Smooth muscle cell (in vitro differentiated cells): ENCODE measurements around the gene DDAH2. TPM values are rescaled to one million over a fixed set of nuclear protein-coding genes. Genes with fewer than 3 reads are reported as not detected.

Source experiments
- DNase-seq: peaks from one replicate; lab custom pipeline; 2025; ENCODE audit not compliant: unreplicated experiment; lab: John Stamatoyannopoulos, UW
- H2AFZ ChIP-seq: fragments of 200-600 bp; sonication (generic); 2 replicates; pipeline ENCODE4 v1.6.0; 2016; ENCODE audit warnings: antibody characterized with exemption, low read depth, mild to moderate bottlenecking
- H3F3A ChIP-seq: fragments of 200-600 bp; sonication (generic); 2 replicates; pipeline ENCODE4 v1.6.0; 2017; ENCODE audit warnings: antibody characterized with exemption, low read depth
- H3K27ac ChIP-seq: fragments of 200-600 bp; sonication (generic); 2 replicates; pipeline ENCODE4 v1.5.1; 2016; ENCODE audit warnings: low read depth, mild to moderate bottlenecking
- H3K27me3 ChIP-seq: fragments of 200-600 bp; sonication (generic); 2 replicates; pipeline ENCODE4 v1.6.1; 2016; ENCODE audit warnings: low read depth, mild to moderate bottlenecking
- H3K36me3 ChIP-seq: fragments of 200-600 bp; sonication (generic); 2 replicates; pipeline ENCODE4 v1.5.1; 2016; ENCODE audit warnings: low read depth
- H3K4me1 ChIP-seq: fragments of 200-600 bp; sonication (generic); 2 replicates; pipeline ENCODE4 v1.5.1; 2016; ENCODE audit warnings: low read depth
- H3K4me2 ChIP-seq: fragments of 200-600 bp; sonication (generic); 2 replicates; pipeline ENCODE4 v1.6.0; 2016; ENCODE audit warnings: mild to moderate bottlenecking
- H3K4me3 ChIP-seq: fragments of 200-600 bp; sonication (generic); 2 replicates; pipeline ENCODE4 v1.5.1; 2016; ENCODE audit warnings: mild to moderate bottlenecking
- H3K79me2 ChIP-seq: fragments of 200-600 bp; sonication (generic); 2 replicates; pipeline ENCODE4 v1.6.0; 2016; ENCODE audit warnings: low read depth, mild to moderate bottlenecking
- H3K9ac ChIP-seq: fragments of 200-600 bp; sonication (generic); 2 replicates; pipeline ENCODE4 v1.6.0; 2016; ENCODE audit warnings: low read depth
- H3K9me3 ChIP-seq: fragments of 200-600 bp; sonication (generic); replicated peaks from 2 replicates; pipeline ENCODE4 v1.5.1; 2016; ENCODE audit warnings: low read depth
- H4K20me1 ChIP-seq: fragments of 200-600 bp; sonication (generic); 2 replicates; pipeline ENCODE4 v1.6.0; 2016; ENCODE audit warnings: low read depth
- CTCF ChIP-seq: fragments of 200-600 bp; sonication (generic); IDR thresholded peaks from 2 replicates; pipeline ENCODE4 v1.5.1; 2017; ENCODE audit warnings: borderline replicate concordance, mild to moderate bottlenecking, antibody characterized with exemption; ENCODE audit not compliant: insufficient read depth, poor library complexity, severe bottlenecking
- WGBS: methylation state at CpG from one replicate; pipeline ENCODE4 v1.1.7; 2016; ENCODE audit warnings: low lambda C conversion rate; 5-methylcytosine and 5-hydroxymethylcytosine counted together
- polyA plus RNA-seq: library from polyadenylated mRNA; unstranded; fragments of >200 nt; fragmentation: Nextera tagmentation; extraction: Ambion mirVana; gene quantifications from 2 replicates; pipeline ENCODE4 v1.2.1, GENCODE V29; 2016
- total RNA-seq: library from RNA; depleted of rRNA; stranded (reverse); fragments of >200 nt; gene quantifications from 2 replicates; pipeline ENCODE4 v1.2.3, GENCODE V29; 2014

The DDAH2 gene
- total and polyA plus RNA-seq, 2 experiments from 2014 or later, result 104 to 134 TPM

- H3K36me3 ChIP-seq, result no peaks in the 10 kb centered on the region
- H3K27ac ChIP-seq, result peak overlapping the region; percentile 84
- DNase-seq, result no peak
- no peak for TF ChIP-seq CTCF
- peaks cover 43% of the 10 kb centered on the region for H3K4me1 ChIP-seq
- no peaks in the 10 kb centered on the region for H3K27me3 ChIP-seq
- H3F3A ChIP-seq, result peaks cover 60% of the 10 kb centered on the region
- H2AFZ ChIP-seq, result no peak overlapping the region
- H4K20me1 ChIP-seq, result peaks cover 45% of the 10 kb centered on the region
- H3K9me3 ChIP-seq, result no peaks in the 10 kb centered on the region
- H3K9ac ChIP-seq, result peak overlapping the region; percentile 89
- 0% methylated on average over 2 of the region's 2 CpGs for WGBS
- H3K4me3 ChIP-seq, result peak overlapping the region; percentile 99
- H3K79me2 ChIP-seq, result peaks cover 47% of the 10 kb centered on the region
- peak overlapping the region; percentile 100 for H3K4me2 ChIP-seq
Measured at GRCh38 chr6:31734247-31734820, 5.2 kb upstream of the DDAH2 start.

GRCh38 chr6:31733734-31734133 lies 4.6 kb upstream of the DDAH2 start:
- Histone ChIP-seq H3K4me2 (peak overlapping the region; percentile 100), H3K9ac (peak overlapping the region; percentile 89), H4K20me1 (peaks cover 49% of the 10 kb centered on the region), H3K9me3 (no peaks in the 10 kb centered on the region), H3K79me2 (peaks cover 51% of the 10 kb centered on the region), H3K27ac (peak overlapping the region; percentile 84), H3K27me3 (no peaks in the 10 kb centered on the region), H3K4me1 (peaks cover 42% of the 10 kb centered on the region), H3K36me3 (no peaks in the 10 kb centered on the region), H2AFZ (no peak overlapping the region), H3F3A (peaks cover 60% of the 10 kb centered on the region), H3K4me3 (peak overlapping the region; percentile 99)
- no peak for TF ChIP-seq CTCF
- DNase-seq, result no peak
- WGBS, result 94% methylated on average over 4 of the region's 4 CpGs

GRCh38 chr6:31732029-31732428 lies 2.9 kb upstream of the DDAH2 start:
- Histone ChIP-seq H3K4me2 (no peak overlapping the region), H3K9ac (no peak overlapping the region), H4K20me1 (peaks cover 56% of the 10 kb centered on the region), H3K36me3 (no peaks in the 10 kb centered on the region), H3K27me3 (no peaks in the 10 kb centered on the region), H3K4me3 (no peak overlapping the region), H3K4me1 (peaks cover 28% of the 10 kb centered on the region), H2AFZ (no peak overlapping the region), H3K27ac (peak overlapping the region; percentile 35), H3K79me2 (peaks cover 53% of the 10 kb centered on the region), H3K9me3 (no peaks in the 10 kb centered on the region), H3F3A (peaks cover 56% of the 10 kb centered on the region)
- DNase-seq, result no peak
- TF ChIP-seq CTCF, result no peak
- 97% methylated on average over 3 of the region's 3 CpGs for WGBS

GRCh38 chr6:31730631-31731086 lies 1.6 kb upstream of the DDAH2 start:
- Histone ChIP-seq H3K9ac (no peak overlapping the region), H4K20me1 (peaks cover 56% of the 10 kb centered on the region), H3K4me1 (peaks cover 20% of the 10 kb centered on the region), H3K27ac (peak overlapping the region; percentile 79), H3K27me3 (no peaks in the 10 kb centered on the region), H3K79me2 (peaks cover 40% of the 10 kb centered on the region), H3K9me3 (no peaks in the 10 kb centered on the region), H3K4me3 (peak overlapping the region; percentile 89), H2AFZ (no peak overlapping the region), H3K36me3 (no peaks in the 10 kb centered on the region), H3F3A (peaks cover 55% of the 10 kb centered on the region), H3K4me2 (peak overlapping the region; percentile 95)
- no peak for TF ChIP-seq CTCF
- DNase-seq, result no peak
- WGBS, result 91% methylated on average over 11 of the region's 11 CpGs
